AG20443 (cell line): ENCODE results near the gene NR5A1.

Source experiments
- DNase-seq: peaks from one replicate; pipeline ENCODE4 v3.0.0; 2012; ENCODE audit warnings: low spot score, mixed read lengths

Gene NR5A1

DNA sequence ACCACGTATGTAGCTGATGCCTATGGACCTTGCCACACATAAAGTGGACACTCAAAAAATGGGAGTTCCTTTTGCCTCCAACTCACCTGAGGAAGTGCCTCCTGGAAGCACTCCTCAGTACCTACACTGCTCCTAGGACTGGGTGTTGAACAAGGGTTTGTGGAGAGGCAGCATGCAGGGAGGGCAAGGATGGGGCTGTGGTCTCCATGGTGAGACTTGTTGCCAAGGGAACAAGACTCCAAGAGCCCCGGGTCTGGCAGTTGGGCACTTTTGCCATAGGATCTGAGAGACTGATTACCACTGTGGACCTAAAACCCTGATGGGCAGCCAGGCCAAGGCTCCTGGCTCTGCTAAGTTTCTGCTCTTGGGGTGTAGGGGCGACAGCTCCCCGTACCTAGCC, 6.9 kb upstream of the NR5A1 start:
- DNase-seq: no peak

DNA sequence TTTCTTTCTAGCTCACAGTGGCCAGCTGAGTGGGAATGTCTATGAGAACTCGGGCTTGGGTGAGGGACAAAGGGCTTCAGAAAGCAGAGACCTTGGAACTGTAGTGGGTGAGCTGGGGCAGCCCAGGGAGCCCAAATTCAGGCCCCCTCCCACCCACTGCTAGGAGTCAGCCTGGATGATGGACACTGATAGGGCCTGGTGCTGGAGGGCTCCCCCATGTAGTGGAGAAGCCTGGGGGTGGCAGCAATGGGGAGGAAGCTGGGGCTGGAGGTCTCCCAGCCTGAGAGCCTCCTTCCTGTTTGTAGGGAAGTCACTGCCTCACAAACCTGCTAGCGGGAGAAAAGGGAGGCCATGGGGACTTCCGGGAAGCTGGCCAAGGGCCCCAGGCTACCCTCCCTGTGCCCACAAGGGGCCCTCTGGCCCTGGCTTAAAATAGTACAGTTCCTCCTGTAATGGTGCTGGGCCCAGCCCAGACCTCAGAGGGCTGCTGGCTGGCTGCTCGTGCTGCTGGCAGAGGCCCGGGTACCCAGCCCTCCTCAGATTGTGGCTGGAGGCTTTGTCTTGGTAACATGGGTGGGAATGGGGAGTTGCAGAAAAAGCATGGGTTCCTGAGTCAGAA, 6.3 kb upstream of the NR5A1 start:
- no peak for DNase-seq

DNA sequence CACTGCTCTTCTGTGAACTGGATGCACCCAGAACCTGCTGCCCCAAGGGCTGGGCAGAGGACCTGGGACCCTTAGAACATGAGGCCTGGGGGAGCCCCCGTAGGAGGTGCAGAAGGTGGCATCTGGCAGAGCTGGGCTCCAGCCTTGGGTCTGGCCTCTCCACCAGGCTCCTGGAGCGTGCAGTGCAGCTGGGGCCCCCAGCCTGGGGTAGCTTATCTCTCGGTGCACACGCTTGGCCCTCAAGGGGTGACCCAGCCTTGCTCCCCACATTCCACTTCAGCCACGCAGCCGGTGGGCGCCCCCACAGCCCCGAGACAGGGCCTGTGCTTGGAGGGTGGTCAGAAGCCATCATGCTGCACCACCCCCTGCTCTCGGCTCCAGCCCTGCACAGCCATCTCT, 5.6 kb upstream of the NR5A1 start:
- no peak for DNase-seq

DNA sequence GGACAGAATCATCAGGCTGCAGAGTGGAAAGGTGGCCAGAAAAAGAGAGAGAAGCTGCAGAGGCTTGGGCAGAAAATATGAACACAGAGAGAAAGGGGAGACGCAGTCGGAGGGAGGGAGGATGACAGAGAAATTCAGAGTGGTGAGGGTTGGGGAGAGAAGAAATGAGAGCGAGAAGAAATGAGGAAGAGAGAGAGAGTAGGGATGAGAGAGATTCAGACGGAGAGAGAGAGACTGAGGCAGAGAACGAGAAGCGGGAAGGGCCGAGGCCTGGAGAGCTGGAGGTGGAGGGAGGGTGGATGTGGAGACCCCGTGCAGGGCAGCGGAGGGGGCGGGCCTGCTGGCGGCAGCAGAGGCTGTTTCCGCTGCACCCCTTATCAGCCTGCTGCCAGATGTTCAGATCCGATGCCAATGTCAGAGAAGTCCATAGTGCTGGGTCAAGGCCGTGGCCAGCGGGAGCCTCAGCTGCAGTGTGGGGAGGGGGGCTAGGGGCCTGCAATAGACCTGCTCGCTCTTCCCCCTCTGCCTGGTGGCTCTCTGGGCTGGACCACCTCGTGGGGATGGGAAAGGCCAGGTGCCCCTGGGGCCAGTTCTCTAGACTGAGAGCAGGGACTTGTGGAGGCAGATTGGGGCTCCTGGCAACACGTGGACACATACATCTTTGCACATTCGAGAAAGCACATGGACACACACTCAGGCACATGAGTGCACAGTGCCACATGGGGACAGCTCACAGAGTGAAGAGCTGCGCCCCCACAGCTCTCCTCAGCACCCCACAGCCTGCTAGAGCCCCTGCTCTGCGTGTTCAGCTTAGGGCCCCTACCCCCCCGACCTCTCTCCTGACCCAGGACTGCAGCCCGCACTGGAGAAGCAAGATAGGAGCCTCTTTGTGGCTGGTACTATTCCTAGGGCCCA, 4.9 kb upstream of the NR5A1 start:
- no peak for DNase-seq

DNA sequence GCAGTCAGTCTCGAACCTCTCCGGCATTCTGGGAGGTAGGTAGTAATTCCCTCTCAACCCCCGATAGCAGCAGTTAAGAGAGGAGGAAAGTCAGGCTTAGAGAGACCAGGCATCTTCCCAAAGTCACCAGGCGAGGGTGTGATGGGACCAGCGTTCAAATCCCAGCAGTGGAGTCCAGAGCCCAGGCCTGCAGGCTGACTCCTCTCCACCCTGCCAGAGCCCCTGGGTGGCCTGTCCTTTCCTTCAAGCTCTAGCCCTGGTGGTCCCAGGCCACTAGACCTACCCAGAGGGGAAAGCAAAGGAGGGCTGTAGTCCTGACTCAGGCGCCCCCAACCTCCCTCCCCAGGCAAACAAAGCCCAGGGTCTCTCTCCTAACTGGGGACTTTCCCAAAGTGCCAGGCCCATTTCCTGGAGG, 4.2 kb upstream of the NR5A1 start:
- DNase-seq: no peak

DNA sequence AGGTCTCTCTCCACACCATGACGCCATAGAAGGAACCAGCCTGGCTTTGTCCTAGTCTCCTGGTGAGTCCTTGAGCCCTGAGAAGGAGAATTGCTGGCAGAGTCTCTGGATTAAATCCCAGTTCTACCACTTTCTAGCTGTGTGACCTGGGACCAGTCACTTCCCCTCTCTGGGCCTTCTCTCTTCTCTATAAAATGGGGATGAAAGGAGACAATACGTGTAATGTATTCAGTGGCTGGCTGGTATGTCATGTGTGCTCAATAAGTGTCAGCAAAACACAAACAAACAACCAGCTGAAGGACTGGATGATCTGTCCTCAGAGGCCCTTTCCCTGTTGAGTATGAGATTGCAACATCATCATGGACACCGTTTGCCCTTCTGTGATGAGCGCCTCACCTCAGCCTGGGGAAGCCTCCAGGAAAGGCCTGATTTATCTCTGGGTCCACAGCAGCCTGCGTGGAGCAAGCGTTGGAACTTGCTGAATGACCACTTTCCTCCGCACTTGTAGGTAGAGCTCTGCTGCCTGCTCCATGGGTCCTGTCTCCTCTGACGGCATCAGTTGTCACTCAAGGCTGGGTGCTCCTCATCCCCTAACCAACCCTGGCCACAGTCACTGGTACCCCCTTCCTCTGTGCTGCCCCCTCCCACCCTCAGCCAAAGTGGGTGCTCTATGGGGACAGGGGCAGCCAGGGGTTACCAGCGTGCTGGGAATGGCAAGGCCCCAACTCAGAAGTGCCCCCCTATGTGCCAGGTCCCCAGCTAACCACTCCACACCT, 3.6 kb upstream of the NR5A1 start:
- DNase-seq: no peak

DNA sequence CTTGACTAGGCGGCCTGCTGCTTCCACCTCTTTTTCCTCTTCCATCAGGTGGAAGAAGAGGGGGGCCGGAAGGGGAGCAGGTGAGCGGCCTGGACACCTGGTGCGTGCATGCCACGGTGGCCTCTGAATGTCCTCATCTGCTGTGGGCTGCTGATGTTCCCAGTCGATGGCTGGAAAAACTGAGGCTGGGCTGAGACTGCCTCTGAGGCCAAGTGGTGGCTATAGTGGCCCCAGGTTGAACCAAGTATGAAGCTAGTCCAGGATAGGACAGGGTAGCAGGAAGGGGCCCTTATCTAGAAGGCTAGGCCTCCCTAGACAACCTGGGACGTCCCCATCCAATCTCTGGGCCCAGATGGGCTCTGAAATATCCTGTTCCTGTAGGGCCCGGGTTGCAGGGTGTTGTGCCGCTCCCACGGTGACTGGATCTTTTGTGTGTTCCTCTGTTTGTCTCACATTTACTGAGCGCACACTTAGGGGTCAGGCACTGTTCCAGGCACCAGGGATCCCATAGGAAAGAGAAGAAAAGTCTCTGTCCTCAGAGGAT, 753 bp upstream of the NR5A1 start:
- no peak for DNase-seq

DNA sequence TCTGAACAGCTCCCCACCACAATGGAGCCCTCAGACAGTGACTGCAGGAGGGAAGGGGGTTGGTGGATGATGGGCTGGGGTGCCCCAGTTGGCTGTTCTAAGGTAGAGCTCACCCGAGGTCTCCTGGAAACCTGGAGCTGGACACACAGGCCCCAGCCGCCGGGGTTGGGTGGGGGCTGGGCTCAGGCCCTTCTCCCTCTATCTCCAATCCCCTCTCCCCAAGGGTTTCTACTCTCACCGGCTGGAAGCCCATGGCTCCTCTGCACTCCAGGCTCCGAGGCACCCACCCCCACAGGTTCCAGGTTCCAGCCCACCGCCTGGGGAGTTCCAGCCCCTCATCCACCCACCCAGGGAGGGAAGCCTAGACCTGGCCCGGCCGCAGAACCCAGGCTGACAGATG, 766 bp downstream of the NR5A1 start:
- no peak for DNase-seq

DNA sequence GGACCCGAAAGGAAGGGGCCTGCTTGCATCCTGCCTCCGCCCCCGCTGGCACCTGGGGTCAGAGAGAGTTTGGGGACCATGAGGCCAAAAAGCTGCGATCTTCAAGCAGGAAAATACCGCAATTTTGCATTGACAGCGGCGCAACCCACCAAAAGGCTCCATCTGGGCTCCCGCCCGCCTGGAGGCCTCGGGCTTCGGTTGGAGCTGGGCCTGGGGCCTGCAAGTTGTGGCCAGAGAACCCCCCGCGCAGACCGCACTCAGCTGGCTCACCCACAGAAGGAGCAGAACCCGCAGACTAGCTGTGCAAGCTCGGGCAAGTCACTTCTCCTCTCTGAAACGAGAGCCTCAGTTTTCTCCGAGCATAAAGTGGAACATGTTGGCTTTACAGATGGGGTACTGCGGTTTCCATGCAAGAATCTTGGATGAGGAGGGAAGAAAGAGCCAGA, 1.3 kb downstream of the NR5A1 start:
- DNase-seq: no peak

DNA sequence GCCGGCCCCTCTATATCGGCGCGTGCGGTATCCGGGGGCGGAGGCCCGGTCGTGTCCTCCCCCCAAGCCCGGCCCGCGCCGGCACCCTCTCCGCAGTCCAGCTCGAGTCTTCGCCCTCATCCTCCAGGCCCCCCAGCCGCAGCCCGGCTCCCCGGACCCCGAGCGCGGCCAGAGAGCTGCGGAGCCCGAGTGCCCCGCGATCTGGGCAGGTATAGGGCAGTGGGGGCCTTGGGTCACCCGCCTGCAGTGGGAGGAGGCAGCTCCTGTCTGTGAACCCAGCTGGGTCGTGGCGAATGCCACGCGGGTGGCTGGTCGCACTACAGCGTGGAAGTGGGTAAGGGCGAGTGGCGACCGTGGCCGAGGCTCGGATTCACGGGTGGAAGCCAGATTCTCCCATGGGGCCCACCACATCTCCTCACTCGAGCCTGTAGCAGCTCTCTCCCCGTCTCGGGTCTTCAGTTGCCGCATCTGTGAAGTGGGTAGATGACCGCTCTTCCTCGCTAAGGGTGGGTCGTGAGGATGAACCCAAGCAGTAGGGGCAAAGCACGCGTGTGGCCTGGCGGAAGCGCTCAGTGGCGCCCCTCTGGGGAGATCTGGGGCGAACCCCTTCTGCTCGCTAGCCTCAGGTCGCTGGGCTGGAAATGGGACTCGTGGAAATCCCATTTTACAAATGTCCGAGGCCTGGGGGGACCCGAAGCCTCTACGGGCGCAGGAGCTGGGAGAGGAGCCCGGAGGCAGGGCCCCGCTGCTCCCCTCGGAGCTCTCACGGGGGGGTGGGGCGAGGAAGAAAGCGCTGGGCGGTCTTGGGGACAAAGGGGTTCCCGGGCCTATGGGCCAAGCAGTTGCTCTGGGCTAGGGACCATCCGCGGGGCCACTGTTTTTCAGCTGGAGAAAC, 1.9 kb downstream of the NR5A1 start:
- DNase-seq: no peak

DNA sequence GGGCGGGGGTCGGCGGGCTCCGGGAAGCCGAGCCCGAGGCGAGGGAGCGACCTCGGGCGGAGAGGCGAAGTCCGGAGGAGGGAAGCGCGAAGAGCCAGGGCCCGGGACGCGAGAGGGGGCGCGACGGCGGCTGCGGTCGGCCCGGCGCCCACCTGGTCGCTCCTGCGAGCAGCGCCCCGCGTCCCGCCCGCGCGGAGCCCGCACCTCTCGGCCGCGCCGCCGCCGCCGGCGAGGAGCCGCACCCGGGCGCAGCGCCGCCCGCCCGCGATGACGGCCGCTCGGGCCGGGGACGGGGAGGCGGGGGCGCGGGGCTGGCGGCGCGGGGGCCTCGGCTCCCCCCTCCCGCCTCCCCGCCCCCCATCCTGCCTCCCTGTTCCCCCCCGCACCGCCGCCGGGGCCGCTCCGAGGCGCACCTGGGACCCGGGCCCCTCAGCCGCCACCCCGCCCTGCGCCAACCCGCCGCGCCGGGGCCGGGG, 2.6 kb downstream of the NR5A1 start:
- no peak for DNase-seq

DNA sequence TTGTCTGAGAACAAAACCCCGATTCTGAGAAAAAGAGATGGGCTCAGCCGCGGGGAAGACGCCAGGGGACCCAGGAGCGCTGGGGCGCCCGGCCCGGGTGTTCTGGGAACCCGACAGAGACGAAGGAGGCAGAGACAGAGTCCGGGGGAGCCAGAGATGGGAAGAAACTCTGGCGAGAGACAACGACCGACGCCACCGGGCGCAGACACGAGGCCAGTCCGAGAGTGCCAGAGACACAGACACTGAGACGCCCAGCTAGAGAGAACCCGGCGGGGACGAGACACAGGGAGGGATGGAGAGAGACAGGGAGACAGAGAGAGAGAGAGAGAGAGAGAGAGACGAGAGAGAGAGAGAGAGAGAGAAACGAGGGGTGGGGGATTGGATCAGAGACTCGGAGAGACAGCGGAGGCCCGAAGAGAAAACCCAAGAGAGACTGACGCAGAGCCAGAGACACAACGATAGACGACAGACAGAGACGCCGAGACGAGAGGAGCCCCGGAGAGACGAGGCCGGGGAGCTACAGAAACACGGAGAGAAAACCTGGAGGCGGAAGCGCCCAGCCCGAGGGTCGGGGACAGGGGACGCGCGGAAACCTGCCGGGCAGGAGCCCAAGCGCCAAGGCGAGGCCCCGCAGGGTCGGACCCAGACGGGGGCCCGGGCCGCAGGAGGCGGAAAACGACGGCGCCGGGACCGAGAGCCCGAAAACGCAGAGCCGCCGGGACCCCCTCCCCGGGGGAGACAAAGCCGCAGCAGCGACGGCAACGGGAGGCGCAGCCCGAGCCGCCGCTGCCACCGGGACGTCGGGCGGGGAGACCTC, 3.3 kb downstream of the NR5A1 start:
- no peak for DNase-seq

DNA sequence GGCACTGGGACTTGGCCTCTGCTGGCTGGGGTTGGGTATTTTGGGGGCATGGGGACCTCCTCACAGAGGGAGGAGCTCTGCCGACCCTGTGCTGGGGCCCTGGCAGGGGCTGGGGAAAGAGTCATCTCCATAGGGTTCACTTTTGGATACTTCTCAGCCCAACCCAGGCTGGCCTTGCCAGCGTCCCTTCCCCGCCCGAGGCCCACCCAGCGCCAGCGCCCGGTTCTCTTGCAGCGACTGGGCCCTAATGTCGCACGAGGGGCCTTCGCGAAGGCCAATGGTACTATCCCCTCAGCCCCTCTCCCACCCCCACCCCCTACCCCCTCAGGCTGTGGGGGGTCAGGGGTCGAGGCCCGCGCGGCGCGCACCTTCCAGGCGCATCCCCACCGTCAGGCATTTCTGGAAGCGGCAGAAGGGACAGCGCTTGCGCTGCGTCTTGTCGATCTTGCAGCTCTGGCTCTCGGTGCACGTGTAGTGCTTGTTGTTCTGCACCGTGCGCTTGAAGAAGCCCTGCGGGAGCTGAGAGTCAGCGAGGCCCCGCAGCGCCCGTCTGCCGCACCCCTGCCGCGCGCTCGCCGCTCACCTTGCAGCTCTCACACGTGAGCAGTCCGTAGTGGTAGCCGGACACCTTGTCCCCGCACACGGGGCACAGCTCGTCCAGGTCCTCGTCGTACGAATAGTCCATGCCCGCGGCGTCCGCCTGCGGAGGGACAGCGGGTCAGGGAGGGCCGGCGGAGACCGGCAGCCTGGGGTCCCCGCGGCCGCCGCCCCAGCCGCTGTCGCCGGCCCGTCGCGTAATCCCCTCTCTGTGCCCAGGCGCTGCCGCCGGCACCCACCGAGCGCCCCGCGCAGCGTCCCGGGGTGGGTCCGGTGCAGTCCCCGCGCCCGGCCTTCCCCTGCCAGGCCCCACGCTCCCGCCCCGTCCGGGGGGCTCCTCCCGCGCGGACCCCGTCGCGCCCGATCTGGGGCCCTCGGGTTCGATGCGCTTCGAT, 4.2 kb downstream of the NR5A1 start:
- DNase-seq: no peak

DNA sequence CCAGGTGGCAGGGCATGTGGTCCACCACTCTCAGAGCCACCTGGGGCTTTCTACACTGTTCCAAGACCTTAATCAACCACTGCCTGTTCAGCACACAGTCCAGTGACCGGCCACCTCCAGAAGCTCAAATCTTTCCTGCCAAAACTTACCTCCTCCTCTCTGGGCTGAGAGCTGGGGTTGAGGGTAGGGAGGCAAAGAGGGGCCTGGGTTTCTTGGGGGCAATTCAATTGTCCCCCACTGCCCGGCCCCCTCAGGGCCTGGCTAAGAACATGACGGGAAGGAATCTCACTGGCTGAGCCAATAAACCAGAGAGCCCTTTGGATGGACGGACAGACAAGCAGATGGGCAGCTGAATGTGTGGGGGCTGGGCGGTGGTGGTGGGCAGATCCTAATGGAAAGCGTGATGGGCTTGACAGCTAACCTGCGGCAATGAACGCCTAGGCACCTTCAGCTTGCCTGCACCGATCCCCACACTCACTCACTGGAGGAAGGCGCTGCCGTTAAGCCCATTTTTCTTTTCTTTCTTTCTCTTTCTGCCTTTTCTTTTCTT, 5.4 kb downstream of the NR5A1 start:
- DNase-seq: no peak

DNA sequence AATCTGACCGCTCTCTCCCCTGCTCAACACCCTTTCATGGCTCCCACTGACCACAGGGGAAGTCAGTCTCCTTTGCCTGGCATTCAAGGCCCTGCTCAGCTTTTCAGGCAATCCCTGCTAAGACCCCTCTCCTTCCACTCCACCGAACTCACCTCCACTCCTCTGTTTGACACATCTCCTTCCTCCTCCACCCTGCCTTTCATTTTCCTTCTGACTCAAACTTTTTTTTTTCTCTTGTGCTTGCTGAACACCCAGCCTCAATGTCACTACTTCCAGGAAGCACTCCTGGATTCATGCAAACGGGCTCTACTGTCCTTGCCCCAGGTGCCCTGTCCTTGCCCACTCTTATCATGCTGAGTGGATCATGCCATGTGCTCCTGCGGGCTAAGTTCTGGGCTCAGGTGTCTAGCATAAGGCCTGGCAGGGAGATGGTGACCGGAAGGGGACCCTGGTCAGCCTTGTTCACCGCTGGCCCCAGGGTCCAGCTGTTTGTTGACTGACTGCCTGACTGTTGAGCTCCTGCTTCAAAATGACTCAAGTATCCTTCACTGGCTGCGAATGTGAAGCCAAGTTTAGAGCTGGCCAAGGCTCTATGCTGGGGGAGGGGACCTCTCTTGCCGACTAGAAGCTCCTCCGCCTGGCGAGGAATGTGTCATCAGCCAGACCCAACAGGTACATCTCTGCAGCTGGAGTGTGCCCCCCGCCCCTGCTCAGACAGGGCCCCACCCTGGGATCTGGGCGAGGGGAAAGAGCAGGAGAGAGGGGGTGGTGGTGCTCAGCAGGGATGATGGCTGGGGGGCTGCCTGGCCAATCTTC, 6.2 kb downstream of the NR5A1 start:
- no peak for DNase-seq

DNA sequence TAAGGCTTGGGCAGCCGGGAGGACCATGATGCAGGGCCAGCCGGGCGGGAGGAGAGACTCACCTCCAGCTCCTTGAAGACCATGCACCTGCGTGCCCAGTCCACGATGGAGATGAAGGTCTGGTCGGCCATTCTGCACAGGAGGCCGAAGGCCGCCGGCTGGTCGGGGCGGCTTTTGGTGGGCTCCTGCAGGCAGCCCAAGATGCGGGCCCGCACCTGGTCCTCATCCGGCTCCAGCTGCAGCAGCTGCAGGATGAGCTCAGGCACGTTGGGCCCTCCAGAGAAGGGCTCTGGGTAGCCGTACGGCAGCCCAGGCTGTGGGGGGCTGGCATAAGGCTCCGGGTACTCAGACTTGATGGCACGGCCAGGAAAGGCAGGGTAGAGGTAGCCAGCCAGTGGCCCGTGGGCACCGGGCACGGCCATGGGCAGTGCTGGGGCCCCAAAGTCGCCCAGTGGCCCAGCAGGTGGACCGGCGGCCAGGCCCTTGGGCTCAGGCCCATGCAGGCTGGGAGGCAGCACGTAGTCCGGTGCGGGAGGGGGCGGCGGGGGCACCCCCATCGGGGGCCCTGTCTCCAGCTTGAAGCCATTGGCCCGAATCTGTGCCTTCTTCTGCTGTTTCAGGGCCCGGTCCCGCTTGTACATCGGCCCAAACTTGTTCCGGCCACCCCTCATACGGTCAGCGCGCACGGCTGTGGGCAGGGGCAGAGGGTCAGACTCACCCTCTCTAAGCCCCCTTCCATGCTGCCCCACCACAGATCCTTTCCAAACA, 7.0 kb downstream of the NR5A1 start:
- DNase-seq: no peak

DNA sequence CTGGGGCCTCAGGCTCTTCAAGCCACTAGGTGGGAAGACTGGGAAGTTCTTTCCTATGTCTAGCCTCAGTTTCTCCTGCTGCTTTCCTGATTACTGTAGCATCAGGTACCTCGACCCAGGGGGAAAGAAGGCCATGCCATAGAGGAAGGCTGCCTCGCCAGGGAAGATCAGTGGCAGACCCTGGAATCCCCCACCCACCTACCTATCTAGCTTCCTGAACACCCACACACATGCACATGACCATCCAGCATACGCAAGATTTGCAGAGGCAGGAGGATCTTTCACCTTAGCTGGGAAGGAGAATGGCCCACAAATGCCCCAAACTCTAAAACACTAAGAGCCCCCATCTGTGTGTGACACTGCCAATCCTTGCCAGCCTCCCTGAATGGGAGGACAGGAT, 8.0 kb downstream of the NR5A1 start:
- no peak for DNase-seq
